ENCODE results near the gene RPTOR.

The RPTOR gene

DNA sequence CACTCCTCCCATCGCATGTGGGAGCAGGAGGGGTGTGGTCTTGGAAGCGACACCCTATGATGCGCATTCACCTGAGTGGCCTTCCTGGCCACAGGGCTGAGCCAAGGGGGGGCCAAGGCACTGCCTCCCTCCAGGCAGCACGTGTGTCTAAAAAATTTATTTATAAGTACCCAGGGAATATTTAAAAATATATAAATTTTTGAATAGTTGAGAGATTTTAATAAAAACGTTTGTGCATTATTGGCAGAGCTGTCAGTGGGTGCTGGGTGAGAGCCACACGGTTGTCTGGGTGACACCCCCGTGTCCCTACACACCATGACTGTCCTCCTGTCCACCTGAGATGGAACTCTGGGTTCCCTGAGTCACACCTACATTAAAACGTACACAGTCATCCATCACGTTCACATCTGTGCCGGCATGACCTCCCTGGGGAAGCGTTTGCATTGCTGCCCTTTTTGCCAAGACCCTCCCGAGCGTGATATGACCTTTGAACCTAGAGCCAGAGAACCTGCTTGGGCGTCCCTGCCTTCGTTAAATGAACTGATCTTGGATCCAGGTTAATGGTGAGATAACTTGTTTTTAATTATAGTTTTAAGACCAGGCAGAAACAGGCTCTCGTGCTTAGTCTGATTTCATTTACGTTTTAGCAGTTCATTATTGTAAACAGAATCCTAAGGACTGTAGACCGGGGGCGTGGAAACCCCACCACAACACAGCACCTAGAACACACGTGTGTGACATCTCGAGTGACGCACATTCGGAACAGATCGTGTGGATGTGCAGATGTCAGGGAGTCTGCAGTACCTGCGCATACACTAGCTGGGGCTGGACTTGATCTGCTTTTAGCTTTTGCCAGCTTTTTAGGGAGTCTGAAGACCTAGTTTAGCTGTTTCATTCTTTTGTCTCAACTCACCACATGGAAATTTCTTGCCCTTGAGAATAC, 254.2 kb downstream of the RPTOR start:
- no peak overlapping the region for H3K4me3 ChIP-seq
- no peak overlapping the region for H3K27ac ChIP-seq
- DNase-seq (ENCODE audit: low spot score) = peak; percentile 24
- TF ChIP-seq, protein P1, sequence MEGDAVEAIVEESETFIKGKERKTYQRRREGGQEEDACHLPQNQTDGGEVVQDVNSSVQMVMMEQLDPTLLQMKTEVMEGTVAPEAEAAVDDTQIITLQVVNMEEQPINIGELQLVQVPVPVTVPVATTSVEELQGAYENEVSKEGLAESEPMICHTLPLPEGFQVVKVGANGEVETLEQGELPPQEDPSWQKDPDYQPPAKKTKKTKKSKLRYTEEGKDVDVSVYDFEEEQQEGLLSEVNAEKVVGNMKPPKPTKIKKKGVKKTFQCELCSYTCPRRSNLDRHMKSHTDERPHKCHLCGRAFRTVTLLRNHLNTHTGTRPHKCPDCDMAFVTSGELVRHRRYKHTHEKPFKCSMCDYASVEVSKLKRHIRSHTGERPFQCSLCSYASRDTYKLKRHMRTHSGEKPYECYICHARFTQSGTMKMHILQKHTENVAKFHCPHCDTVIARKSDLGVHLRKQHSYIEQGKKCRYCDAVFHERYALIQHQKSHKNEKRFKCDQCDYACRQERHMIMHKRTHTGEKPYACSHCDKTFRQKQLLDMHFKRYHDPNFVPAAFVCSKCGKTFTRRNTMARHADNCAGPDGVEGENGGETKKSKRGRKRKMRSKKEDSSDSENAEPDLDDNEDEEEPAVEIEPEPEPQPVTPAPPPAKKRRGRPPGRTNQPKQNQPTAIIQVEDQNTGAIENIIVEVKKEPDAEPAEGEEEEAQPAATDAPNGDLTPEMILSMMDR (IDR thresholded peaks at IDR 0.05) = no peak

DNA sequence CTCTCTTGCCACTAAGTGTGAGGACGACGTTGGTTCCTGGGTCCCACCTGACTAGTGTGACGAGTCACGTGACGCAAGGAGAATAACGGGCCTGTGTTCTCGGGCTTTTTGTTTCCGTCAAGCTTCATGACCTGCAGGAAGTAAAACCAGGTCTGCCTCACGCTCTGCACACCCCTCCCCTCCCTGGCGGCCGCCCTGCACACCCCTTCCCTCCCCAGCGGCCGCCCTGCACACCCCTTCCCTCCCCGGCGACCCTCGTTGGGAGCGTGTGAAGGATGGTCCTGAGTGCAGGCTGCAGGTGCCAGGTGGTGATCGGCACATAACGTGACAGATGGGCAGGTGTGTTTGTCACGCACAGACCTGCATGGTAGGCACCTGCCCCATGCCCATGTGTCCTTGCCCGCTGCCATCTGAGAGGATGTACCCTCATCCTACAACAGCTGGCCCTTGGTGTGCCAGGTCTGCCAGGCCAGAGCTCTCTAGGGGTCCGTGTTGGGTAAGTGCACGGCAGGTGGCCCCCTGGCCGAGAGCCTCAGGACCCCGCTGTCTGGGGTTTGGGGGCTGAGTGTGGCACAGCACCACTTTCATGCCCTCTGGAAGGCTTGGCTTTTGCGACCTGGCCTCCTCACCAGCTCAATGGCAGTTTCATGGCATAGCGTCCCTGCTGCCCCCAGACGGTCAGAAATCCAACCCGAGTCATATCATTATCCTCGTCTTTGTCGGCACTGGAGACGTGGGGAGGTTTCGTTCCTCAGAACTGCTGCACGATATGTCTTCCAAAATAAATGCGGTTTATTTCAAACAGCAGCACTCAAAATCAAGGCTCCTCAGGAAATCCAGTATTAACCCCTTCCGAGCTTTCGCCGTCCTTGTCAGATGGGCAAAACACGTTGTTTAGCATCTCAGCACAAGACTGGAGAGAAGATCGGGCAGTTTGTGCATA, 255.2 kb downstream of the RPTOR start:
- H3K27ac ChIP-seq = no peak overlapping the region
- H3K4me3 ChIP-seq = no peak overlapping the region
- DNase-seq (ENCODE audit: low spot score) = peak; percentile 47
- TF ChIP-seq, protein P1 (IDR thresholded peaks at IDR 0.05) = no peak

GRCh38 chr17:80800481-80801391, 256.1 kb downstream of the RPTOR start:
- H3K27ac ChIP-seq = no peak overlapping the region
- DNase-seq (ENCODE audit: low spot score) = peak; percentile 19
- TF ChIP-seq, protein P1 (IDR thresholded peaks at IDR 0.05) = no peak
- no peak overlapping the region for H3K4me3 ChIP-seq

- peak; percentile 69 for DNase-seq (ENCODE audit: low spot score)
- Histone ChIP-seq H3K4me3 (no peak overlapping the region), H3K27ac (no peak overlapping the region)
- TF ChIP-seq, protein P1 (IDR thresholded peaks at IDR 0.05) = no peak
These were observed 258.2 kb downstream of the RPTOR start for GRCh38 chr17:80802626-80803450.

GRCh38 chr17:80803451-80804428, 259.1 kb downstream of the RPTOR start:
- TF ChIP-seq, protein P1 (IDR thresholded peaks at IDR 0.05) = no peak
- peak; percentile 63 for DNase-seq (ENCODE audit: low spot score)
- Histone ChIP-seq H3K27ac (no peak overlapping the region), H3K4me3 (no peak overlapping the region)

Measured in coronary artery (tissue), 2 donors.